Suppressor macrophage treated with lipopolysaccharide for 1 hour (primary cell): ENCODE measurements around the gene IPO9.
"Not testable (repeated sequence)": the region's sequence is repeated elsewhere in the genome, so short reads cannot be mapped to it uniquely, and the experiment has no call there.

Experiments
- DNase-seq, 3 donors: peaks; one replicate each; pipeline ENCODE4 v3.0.0-alpha.2; 2020 to 2022

IPO9 gene

DNA sequence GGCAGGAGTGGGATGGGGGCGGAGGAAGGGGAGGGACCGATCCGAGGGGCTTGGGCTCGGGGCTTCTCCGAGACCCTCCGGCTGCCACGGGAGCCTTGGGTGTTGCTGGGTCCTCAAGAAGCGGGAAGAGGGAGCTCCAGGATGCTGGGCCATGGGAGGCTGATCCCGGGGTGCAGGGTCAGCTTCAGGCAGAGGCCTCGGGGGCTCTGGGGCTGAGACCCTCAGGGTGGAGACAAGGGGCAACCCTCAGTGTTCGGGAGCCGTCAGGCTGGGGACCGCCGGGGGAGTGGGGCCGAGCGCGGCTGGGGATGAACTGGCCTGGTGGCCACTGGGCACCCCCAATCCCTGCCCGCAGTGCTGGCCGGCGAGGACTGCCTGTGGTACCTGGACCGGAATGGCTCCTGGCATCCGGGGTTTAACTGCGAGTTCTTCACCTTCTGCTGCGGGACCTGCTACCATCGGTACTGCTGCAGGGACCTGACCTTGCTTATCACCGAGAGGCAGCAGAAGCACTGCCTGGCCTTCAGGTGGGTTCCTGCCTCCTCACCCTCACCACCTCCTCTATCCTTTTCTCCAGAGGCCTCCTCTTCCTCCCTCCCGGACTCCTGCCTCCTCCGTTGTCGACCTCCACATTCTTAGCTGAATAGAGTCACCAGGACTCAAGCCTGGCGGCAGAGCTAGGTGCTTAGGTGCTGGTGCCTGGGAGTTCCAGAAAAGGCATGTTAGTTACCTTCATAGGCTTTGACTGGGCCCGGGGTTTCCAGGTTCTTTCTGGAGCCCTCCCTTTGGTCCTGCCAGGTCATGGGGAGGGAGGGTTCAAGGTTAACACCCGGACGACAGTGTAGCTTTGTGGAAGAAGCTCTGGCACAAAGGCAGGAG, 60.4 kb downstream of the IPO9 start:
- no peak for DNase-seq

DNA sequence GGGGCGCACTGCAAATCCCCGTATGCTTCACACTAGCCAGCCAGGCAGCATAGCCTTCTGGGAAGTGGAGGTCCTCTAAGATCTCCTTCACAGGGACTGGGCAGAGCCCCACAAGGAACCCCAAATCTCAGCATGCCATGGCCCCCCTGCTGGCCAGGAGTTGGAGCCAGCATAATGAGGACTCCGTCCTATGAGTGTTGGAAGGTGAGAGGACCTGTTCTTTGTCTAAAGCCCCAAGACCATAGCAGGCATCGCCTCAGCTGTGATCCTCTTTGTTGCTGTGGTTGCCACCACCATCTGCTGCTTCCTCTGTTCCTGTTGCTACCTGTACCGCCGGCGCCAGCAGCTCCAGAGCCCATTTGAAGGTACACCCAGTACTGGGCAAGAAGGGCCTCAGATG, 61.3 kb downstream of the IPO9 start:
- no peak for DNase-seq

DNA sequence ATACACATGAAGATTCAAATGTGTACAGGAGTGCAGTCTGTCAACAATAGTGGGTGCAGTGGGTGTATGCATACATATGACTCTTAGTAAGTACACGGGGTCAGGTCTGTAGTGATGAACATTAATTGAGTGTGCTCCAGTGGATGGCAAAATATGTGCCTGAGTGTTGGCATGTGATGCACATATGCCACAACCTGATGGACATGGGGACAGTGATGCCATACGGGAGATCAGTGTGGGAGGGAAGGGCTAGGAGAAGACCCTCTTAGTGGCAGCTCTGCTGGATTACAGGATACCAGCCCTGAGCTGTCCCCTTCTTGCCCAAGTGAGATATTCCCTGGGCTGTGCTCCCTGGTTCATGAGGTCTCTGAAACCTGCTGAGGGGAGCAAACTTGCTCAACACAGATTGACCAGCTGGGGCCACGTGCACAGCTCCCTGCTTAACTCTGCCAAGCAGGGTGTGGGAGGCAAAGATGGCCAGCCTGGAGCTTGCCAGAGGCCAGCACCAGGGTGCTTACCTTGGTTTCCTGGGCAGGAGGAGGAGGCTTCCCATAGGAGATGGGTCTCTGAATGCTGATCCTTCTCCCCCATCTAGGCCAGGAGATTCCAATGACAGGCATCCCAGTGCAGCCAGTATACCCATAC, 62.0 kb downstream of the IPO9 start:
- DNase-seq: no peak

DNA sequence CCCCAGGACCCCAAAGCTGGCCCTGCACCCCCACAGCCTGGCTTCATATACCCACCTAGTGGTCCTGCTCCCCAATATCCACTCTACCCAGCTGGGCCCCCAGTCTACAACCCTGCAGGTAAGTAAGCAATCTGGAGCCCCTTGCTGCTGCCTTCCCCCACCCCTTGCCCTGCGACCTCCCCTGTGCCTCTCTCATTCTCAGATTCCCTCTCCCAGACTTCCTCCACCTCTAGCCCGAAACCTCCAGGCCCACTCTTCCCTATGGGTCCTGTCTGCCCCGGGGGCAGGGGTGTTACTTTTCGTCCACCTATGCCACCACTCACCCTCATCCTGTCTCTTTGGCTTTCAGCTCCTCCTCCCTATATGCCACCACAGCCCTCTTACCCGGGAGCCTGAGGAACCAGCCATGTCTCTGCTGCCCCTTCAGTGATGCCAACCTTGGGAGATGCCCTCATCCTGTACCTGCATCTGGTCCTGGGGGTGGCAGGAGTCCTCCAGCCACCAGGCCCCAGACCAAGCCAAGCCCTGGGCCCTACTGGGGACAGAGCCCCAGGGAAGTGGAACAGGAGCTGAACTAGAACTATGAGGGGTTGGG, 62.6 kb downstream of the IPO9 start:
- no peak for DNase-seq

DNA sequence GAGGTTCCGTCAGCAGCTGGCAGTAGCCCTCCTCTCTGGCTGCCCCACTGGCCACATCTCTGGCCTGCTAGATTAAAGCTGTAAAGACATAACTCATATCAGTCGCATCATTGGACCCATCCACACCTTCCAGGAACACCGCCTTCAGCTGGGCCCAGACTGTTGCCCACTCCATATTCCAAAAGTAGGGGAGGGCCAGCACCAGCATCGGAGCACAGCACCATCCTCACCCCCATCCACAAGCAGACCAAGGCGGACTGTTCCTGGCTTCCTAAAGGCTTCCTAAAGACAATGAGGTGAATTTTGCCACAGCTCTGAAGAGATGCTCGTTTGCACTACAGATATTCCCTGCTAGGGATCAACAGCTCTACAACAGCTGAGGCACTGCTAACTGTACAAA, 63.3 kb downstream of the IPO9 start:
- no peak for DNase-seq

DNA sequence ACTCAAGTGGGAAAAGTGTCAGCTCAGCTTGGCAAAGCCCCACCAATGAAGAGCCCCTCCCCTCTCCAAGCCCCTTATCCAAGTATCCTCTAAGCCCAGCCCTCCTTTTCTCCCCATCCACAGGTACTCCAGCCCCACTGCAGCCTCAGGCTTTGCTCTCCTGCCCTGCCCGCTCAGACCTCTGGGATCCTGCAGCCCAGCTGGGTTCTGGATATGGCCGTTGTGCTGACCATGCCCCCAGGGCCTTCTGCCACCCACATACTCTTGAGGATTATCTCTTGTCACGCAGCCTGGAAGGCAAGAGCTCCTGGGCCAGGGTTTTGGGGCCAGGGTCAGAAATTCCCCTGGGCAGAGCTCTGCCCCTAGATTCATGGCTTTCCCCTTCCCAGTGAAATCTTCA, 64.5 kb downstream of the IPO9 start:
- no peak for DNase-seq

DNA sequence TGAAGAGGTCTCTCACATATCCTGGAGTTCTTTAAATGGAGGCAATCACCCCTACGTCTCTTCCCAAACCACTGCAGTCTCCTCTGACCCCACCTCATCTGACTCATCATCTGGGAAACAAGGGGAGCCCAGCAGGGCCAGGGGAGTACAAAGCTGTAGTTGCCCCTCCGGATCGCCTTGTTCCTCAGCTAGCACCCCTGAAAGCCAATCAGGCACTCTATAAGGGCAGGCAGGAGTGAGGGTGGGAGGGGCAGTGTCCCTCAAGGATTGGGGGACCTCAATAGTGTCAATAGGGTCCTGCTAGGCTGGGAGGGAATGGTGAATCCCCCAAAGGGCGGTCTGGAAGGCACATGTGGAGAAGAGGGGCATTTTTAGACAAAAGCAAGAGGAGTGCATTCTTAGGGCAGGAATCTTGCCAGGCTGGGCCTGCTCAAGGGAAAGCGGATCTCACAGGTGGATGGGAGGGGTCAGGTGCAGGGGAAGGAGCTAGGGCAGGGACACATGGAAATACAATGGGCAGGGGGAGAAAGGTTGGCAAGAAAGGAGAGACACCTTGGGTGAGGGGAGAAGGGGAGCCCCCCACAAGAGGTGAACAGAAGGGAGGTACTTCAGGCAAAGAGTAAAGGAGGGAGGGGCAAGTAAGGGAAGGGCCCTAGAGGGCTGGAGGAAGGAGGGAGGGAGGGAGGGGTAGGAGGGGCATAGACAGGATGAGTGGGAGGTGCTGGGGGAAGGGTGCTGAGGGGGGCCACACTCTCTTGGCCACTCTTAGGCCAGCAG, 65.6 kb downstream of the IPO9 start:
- DNase-seq: no peak

DNA sequence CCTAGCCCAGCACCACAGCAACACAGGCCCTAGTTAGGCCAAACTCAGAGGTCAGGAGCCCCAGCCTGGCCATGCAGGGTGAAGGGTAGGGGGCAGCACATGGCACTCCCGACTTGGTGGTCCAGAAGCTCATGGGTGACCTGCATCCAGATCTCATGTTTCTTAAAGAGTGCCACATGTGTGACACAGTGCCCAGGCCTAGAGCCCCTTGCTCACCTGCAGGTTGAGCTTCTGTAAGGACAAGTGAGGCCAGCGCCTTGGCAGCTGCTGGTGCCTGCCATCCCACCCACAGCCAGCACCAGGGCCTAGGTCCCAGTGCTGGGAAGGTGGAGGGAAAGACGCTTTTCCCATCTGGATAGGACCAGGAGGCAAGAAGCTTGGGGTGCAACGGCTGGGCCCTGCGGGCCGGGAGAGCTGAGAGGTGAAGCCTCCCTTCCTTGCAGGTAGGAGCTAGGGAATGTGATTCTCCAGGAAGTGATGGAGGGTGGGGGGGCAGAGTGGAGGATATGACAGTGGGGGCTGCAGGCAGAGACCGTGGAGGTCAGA, 66.2 kb downstream of the IPO9 start:
- no peak for DNase-seq

DNA sequence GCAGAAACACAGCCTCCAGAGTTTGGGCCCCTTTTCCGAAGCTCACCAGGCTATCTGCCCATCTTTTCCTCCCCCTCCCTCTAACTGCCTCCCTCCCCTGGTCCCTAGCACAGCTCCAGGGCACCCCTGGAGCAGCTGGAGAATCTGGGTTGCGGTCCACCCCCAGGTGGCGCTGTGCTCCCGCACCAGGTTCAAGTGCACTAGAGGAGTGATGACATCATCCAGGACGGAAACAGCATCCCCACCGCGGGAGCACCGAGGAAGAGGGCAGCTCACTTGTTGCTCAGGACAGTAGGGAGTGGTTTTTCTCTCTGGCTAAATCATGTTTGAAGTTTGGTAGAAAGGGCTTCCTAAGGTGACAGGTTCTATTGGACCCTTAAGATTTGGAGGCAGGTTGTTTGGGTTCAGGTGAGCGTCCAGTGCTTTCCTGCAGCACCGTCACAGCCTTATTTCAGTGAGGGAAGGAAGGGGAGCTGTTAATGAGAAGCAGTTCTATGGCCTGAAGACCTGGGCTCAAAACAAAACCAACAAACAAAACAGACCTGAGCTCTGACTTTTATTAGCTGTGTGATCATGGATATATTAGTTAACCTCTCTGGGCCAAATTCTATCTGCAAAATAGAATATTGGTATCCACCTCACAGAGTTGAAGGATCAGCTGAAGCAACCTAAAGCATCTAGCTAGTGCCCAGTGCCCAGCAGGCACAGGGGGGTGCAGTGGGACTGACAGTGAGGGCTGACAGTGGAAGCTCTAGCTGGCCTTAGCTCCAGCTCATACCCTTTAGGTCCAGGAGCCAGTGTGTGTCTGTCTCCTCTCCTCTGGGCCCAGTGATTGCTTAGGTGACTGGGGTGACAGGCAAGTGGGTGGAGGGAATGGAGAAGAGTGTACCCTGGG, 67.2 kb downstream of the IPO9 start:
- peak; percentile 92 to 95 (median 94) for DNase-seq

DNA sequence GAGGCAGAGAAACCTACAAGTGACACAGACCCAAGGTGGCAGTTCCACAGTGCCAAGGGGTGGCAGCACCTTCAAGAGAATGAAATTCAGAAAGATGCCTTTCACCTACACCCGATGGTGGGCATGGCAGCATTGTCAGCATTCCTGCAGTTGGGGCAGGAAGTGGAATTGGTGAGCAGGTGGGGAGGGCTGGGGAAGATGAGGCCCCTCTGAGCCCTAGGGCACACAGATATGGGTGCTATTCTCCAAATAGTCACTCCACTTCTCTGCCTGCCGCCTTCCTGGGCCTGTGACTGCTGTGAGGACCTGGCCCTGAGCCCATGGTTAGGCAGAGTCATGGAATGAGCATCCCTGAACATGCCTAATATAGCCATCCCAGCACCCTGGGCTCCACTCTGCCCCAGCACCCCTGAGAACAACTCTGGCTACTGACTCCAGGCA, 68.0 kb downstream of the IPO9 start:
- DNase-seq: no peak

DNA sequence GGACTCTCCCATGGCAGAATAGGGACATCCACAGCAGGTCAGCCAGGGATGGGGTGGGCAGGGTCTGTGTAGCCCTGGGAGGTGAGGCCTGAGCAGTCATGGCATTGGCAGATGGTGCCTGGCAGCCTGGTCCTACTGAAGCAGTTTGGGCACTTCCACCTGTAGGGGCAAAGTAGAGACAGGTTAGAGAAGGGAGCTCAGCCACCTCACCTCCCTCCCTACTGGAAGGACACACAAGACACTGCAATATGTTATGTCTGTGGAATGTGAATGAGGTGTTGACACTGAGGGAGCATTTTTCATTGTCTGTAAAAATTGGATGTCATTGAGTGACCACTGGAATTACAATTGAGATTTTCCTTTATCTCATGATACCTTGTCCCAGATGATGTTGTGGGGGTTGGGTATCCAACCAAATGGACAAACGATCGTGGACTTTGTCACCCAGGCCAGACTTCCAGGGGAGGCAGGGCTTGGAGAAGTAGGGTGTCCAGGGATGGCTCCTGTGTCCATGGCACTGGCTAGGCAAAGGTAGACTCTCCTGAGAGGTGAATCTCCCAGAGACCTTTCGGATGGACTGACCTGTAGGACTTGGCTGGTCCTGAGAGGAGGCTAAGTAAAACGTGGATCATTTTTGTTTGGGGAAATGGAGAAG, 69.4 kb downstream of the IPO9 start:
- DNase-seq: no peak

DNA sequence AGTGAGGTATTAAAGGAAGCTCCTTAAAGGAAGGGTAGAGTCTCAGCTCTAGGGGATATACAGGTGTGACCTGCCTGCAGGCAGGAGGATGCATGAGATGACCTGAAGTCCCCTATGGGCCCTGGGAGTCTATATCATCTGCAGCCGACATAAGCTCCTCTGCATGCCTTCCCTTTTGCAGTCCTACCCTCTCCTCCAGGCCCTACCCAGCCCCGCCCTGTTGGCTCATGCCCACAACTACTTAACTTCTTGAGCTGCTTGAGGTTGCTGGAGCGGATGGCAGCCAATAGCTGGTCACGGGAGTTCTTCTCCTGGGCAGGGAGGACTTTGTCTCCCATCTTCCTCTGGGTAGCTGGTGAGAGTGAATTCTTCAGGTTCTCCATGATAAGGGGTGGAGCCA, 70.0 kb downstream of the IPO9 start:
- DNase-seq: no peak

DNA sequence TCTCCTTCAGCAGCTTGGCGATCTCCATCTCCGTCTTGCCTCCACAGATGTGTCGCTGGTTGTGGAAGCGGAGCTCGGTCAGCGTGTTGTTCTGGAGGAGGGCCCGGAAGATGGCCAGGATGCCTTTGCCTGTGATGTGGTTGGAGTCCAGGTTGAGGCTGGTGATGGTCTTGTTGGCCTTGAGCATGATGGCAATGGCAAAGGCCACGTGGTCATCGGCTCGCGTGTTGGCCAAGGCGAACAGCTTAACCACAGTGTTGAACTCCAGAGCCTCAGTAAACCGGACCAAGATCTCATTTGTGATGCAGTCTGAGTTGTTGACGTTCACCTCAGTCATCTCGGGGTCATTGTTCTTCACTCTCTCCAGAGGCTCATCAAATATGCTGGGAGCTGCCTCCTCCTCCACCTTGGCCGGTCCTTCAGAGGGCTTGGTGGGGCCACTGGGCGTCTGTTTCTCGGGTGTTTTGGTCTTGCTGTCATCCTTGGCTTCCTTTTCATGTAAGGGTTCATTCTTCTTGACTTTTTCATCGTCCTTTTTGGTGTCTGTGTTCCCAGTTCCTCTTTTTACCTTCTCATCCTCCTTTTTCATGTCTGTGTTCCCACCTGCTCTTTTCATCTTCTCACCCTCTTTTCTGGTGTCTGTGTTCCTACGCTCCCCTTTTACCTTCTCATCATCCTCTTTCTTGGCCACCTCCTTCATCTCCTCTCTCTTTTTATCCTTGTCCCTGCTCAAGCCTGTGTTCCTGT, 70.9 kb downstream of the IPO9 start:
- no peak for DNase-seq

DNA sequence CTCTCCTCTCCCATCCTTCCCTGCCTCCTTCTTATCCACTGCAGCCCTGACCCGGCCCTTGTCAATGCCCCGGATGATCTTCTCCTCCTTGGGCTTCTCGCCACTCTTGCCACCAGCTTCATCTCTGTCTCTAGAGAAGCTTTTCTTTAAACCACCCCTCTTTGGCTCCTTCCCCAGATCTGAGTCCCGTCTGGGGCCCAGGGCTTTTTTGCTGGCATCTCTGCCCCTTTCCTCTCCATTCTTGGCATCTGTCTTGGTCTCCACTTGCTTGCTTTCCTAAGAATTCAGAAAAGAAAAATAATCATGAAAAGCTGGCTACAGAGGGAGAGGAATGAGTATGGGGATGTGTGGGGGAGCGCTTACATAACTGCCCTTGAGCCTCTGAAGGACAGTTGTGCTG, 71.5 kb downstream of the IPO9 start:
- no peak for DNase-seq

DNA sequence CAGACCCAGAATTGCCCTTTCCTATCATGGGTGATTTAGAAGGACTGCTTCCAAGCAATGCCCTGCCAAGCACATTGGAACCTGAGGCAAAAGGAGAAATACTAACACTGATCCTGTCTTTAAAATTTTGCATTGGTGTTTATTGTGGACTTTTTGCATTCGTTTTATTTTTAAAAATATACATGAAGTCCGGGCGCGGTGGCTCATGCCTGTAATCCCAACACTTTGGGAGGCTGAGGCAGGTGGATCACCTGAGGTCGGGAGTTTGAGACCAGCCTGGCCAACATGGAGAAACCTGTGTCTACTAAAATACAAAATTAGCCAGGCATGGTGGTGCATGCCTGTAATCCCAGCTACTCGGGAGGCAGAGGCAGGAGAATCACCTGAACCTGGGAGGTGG, 72.1 kb downstream of the IPO9 start:
- DNase-seq: not testable (repeated sequence)

DNA sequence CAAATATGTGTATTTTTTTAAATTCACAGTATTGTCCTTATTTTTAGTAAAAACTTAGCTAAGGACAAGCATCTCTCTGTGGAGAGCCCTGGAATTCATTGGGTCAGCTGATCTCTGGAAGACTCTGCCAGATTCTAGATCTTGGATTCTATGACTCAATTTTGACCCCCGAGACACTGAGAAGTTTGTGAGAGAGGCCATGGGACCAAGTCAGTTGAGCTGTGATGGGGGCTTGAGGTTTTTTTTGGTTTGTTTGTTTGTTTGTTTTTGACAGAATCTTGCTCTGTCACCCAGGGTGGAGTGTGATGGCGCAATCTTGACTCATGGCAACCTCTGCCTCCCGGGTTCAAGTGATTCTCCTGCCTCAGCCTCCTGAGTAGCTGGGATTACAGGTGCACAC, 73.2 kb downstream of the IPO9 start:
- DNase-seq: no peak

DNA sequence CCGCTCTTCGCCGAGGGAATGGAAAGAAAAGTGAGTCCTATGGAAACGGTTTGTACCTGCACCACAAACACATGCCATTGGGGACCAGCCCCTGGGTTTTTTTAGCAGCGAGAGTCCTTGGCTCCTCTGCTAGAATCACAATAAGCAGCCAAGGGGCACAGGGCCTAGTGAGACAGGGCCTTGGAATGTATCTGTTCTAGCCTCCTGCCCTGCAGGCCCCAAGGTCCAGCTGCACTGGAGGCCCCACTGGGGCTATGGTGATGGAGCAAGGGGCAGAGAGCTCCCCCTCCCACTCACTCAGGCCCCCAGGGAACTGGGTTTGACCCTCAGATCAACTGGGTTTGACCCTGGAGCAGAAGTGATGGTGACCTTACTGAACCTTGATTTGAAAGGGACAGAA, 74.2 kb downstream of the IPO9 start:
- no peak for DNase-seq

DNA sequence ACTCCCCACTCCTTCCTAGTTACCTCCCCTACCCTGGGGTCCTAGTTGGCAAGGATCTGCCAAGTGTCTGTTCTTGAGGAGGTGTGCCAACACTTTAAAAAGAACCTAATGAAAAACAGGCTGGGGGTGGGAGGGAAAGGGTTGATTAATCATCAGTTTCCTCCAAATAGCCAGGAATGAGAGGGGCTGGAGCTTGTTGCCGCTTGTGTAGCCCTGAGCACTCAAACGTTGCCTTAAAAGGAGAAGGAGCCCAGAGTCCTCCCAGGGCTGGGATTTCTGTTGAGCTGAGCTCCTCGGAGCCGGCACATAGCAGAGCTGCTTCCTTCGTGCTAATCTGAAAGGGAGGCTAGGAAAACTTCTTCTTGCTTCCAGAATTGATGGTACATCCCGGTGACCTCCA, 75.6 kb downstream of the IPO9 start:
- DNase-seq: no peak

DNA sequence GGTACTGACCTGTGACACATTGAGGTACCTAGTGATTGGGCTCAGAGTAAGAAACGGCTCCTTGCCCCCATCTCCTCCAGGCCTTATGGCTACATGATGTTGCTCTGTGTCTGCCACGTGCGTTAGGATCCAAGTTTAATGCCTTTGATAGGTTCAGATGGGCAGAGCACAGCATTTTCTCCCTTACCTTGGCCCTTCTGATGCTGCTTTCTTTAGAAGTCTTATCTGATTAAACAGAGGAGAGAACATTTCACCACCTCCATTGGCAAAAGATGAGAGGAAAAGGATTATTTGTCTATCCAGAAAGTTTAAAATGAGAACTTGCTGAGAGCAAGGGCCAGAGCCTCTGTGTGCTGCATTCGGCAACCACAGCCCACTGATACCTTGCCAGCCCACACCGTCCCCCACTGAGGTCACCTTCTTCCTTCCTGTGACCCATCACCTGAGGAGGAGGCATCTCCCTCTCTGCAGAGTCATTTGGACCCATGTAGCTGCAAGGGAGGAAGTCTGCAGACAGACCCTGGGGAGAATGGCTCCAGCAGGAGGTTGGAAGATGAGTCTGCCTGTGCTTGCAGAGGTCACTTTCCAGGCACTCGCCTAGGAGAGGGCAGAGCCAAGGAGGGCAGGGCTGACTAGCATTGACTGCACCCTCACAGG, 76.4 kb downstream of the IPO9 start:
- no peak for DNase-seq

DNA sequence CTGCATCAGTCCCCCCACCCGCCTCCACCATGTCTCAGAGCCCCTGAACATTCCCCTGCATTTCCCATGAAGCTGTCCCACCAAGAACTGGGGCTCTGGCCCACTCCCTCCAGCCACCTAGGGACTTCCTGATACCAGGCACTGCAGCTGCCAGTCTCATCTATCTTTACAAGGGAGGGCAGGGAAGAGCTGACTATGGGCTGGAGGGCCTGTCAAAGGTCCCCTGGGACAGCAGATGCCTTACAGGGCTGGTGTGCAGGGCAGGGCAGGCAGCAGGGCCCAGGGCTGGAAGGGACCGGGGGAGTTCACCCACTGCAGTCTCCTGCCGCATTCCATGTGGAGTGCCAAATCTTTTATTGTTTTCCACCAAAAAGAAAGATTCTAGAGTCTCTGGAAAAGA, 77.4 kb downstream of the IPO9 start:
- no peak for DNase-seq
